HAP-1 (cell line): ENCODE data around the gene ASAP3.
A peak's percentile ranks its signal among the peaks of the same experiment; 100 is the strongest.
"Not testable (repeated sequence)": the region's sequence is repeated elsewhere in the genome, so short reads cannot be mapped to it uniquely, and the experiment has no call there.

ENCODE experiments used
- DNase-seq, 2 experiments: peaks; one replicate each; pipeline ENCODE4 v3.0.0-alpha.2; 2016 to 2020; ENCODE audit warnings: low spot score in 2 of 2
- H3K27me3 ChIP-seq: fragments of 250-450 bp; sonication (Bioruptor Pico); 2 replicates; pipeline ENCODE4 v1.5.1; 2020; ENCODE audit warnings: low read depth, mild to moderate bottlenecking, moderate library complexity
- H3K36me3 ChIP-seq: fragments of 250-450 bp; sonication (Bioruptor Pico); replicated peaks from 2 replicates; pipeline ENCODE4 v1.5.1; 2020; ENCODE audit warnings: mild to moderate bottlenecking
- H3K4me1 ChIP-seq: fragments of 250-450 bp; sonication (Bioruptor Pico); 2 replicates; pipeline ENCODE4 v1.5.1; 2020; ENCODE audit warnings: mild to moderate bottlenecking
- H3K4me3 ChIP-seq: fragments of 250-450 bp; sonication (Bioruptor Pico); 2 replicates; pipeline ENCODE4 v1.5.1; 2020; ENCODE audit warnings: mild to moderate bottlenecking, moderate library complexity
- H3K9me3 ChIP-seq: fragments of 250-450 bp; sonication (Bioruptor Pico); 2 replicates; pipeline ENCODE4 v1.5.1; 2020; ENCODE audit warnings: mild to moderate bottlenecking, moderate library complexity
- in situ Hi-C: fragments of 300-500 bp; cut with MboI; formaldehyde crosslinking; loops from 3 replicates; pipeline ENCODE4 v1.14.3; 2020; ENCODE audit warnings: low sequenced_read_pairs, inconsistent platforms, mixed read lengths

Gene ASAP3

GRCh38 chr1:23525558-23526250 lies 41.7 kb upstream of the ASAP3 start:
- Histone ChIP-seq H3K9me3 (no peaks in the 10 kb centered on the region), H3K27me3 (no peaks in the 10 kb centered on the region), H3K36me3 (peaks cover 64% of the 10 kb centered on the region), H3K4me3 (no peak overlapping the region), H3K4me1 (peaks cover 41% of the 10 kb centered on the region)
- no peak for DNase-seq
- in situ Hi-C loops: no loop called here

GRCh38 chr1:23524716-23525401 lies 40.9 kb upstream of the ASAP3 start:
- H3K36me3 ChIP-seq: peaks cover 70% of the 10 kb centered on the region
- H3K9me3 ChIP-seq: no peaks in the 10 kb centered on the region
- H3K27me3 ChIP-seq: no peaks in the 10 kb centered on the region
- no peak overlapping the region for H3K4me3 ChIP-seq
- DNase-seq: no peak
- in situ Hi-C loops: no loop called here
- peaks cover 41% of the 10 kb centered on the region for H3K4me1 ChIP-seq

GRCh38 chr1:23524163-23524562 lies 40.2 kb upstream of the ASAP3 start:
- peaks cover 36% of the 10 kb centered on the region for H3K4me1 ChIP-seq
- peaks cover 76% of the 10 kb centered on the region for H3K36me3 ChIP-seq
- H3K4me3 ChIP-seq: no peak overlapping the region
- no peaks in the 10 kb centered on the region for H3K27me3 ChIP-seq
- no peak for DNase-seq
- in situ Hi-C loops: no loop called here
- H3K9me3 ChIP-seq: no peaks in the 10 kb centered on the region

- Histone ChIP-seq H3K9me3 (no peaks in the 10 kb centered on the region), H3K4me3 (no peak overlapping the region), H3K4me1 (peaks cover 18% of the 10 kb centered on the region), H3K27me3 (no peaks in the 10 kb centered on the region), H3K36me3 (peaks cover 89% of the 10 kb centered on the region)
- DNase-seq: no peak
- in situ Hi-C loops: no loop called here
Observed at GRCh38 chr1:23522244-23522982, 38.4 kb upstream of the ASAP3 start.

GRCh38 chr1:23521588-23521987 lies 37.6 kb upstream of the ASAP3 start:
- Histone ChIP-seq H3K27me3 (no peaks in the 10 kb centered on the region), H3K9me3 (no peaks in the 10 kb centered on the region), H3K4me3 (no peak overlapping the region), H3K36me3 (peaks cover 86% of the 10 kb centered on the region), H3K4me1 (peaks cover 10% of the 10 kb centered on the region)
- in situ Hi-C loops: no loop called here
- DNase-seq: peak in 1 of 2 experiments; percentile 70

GRCh38 chr1:23517581-23517980 lies 33.6 kb upstream of the ASAP3 start:
- Histone ChIP-seq H3K36me3 (peaks cover 94% of the 10 kb centered on the region), H3K4me3 (no peak overlapping the region), H3K4me1 (no peaks in the 10 kb centered on the region), H3K27me3 (no peaks in the 10 kb centered on the region), H3K9me3 (no peaks in the 10 kb centered on the region)
- no peak for DNase-seq
- in situ Hi-C loops: no loop called here

- in situ Hi-C loops: no loop called here
- DNase-seq: no peak
- no peaks in the 10 kb centered on the region for H3K27me3 ChIP-seq
- H3K36me3 ChIP-seq: peaks cover 94% of the 10 kb centered on the region
- H3K4me3 ChIP-seq: no peak overlapping the region
- no peaks in the 10 kb centered on the region for H3K4me1 ChIP-seq
- no peaks in the 10 kb centered on the region for H3K9me3 ChIP-seq
Observed at GRCh38 chr1:23515905-23516304, 31.9 kb upstream of the ASAP3 start.

GRCh38 chr1:23514111-23514679 lies 30.2 kb upstream of the ASAP3 start:
- Histone ChIP-seq H3K4me1 (no peaks in the 10 kb centered on the region), H3K27me3 (no peaks in the 10 kb centered on the region), H3K36me3 (peaks cover 97% of the 10 kb centered on the region), H3K4me3 (no peak overlapping the region), H3K9me3 (no peaks in the 10 kb centered on the region)
- in situ Hi-C loops: no loop called here
- no peak for DNase-seq

- Histone ChIP-seq H3K36me3 (peaks cover 80% of the 10 kb centered on the region), H3K9me3 (no peaks in the 10 kb centered on the region), H3K4me3 (no peak overlapping the region), H3K4me1 (peaks cover 2% of the 10 kb centered on the region), H3K27me3 (no peaks in the 10 kb centered on the region)
- in situ Hi-C loops: no loop called here
- DNase-seq: no peak
Observed at GRCh38 chr1:23509896-23510295, 25.9 kb upstream of the ASAP3 start.

GRCh38 chr1:23506376-23507107 lies 22.6 kb upstream of the ASAP3 start:
- DNase-seq: no peak
- Histone ChIP-seq H3K4me1 (peaks cover 3% of the 10 kb centered on the region), H3K4me3 (no peak overlapping the region), H3K36me3 (peaks cover 47% of the 10 kb centered on the region), H3K9me3 (no peaks in the 10 kb centered on the region), H3K27me3 (no peaks in the 10 kb centered on the region)
- in situ Hi-C loops: no loop called here

- no peaks in the 10 kb centered on the region for H3K9me3 ChIP-seq
- in situ Hi-C loops: no loop called here
- H3K27me3 ChIP-seq: no peaks in the 10 kb centered on the region
- no peak overlapping the region for H3K4me3 ChIP-seq
- DNase-seq: no peak
- peaks cover 3% of the 10 kb centered on the region for H3K4me1 ChIP-seq
- H3K36me3 ChIP-seq: peaks cover 40% of the 10 kb centered on the region
Observed at GRCh38 chr1:23505851-23506250, 21.9 kb upstream of the ASAP3 start.

- H3K4me1 ChIP-seq, in situ Hi-C loops, H3K4me3 ChIP-seq, H3K27me3 ChIP-seq, H3K9me3 ChIP-seq, DNase-seq: not testable (repeated sequence)
- peaks cover 23% of the 10 kb centered on the region for H3K36me3 ChIP-seq
Observed at GRCh38 chr1:23504156-23504555, 20.2 kb upstream of the ASAP3 start.

GRCh38 chr1:23502951-23503350 lies 19.0 kb upstream of the ASAP3 start:
- Histone ChIP-seq H3K4me3 (no peak overlapping the region), H3K9me3 (no peaks in the 10 kb centered on the region), H3K27me3 (no peaks in the 10 kb centered on the region), H3K36me3 (peaks cover 11% of the 10 kb centered on the region), H3K4me1 (peaks cover 3% of the 10 kb centered on the region)
- DNase-seq: no peak
- in situ Hi-C loops: no loop called here
